Measurements from ENCODE around the gene EXT2. TPM values are rescaled to one million over a fixed set of nuclear protein-coding genes. Genes with fewer than 3 reads are reported as not detected.

EXT2 gene
- total RNA-seq, 1 experiment from 2014 or later, result 42.8 TPM

GRCh38 chr11:44226490-44226889, 131.0 kb downstream of the EXT2 start:
- ChIA-PET RAD21 (ENCODE audit: low non-redundant PET in 1 of 2, low total read pairs in 2 of 2, uncharacterized antibody in 2 of 2, unreplicated experiment in 2 of 2) (no interaction called here), POLR2A (no interaction called here)

More at GRCh38 chr11:44226490-44226889, 131.0 kb downstream of the EXT2 start:
- H3K4me1 ChIP-seq (ENCODE audit: control insufficient read depth in 1 of 2, insufficient read depth in 2 of 2, low read length in 2 of 2), result no peaks in the 10 kb centered on the region
- no peaks in the 10 kb centered on the region for H4K20me1 ChIP-seq (ENCODE audit: insufficient read depth)
- H3K27ac ChIP-seq (ENCODE audit: low read depth, low read length), result no peak overlapping the region
- BruUV-seq (replicated peaks), result no TSS peak
- intact Hi-C loops (cut with micrococcal nuclease), result no loop called here
- H3K27me3 ChIP-seq (ENCODE audit: insufficient read depth, low read length), result no peaks in the 10 kb centered on the region
- H3K4me3 ChIP-seq (replicated peaks in 1 of 2; ENCODE audit: low read depth in 1 of 2, low read length in 2 of 2), result no peak overlapping the region
- TF ChIP-seq ATF3 (IDR thresholded peaks at IDR 0.05), result no peak
- TF ChIP-seq TCF7L2 (IDR thresholded peaks at IDR 0.05; ENCODE audit: borderline replicate concordance, extremely low read depth, insufficient read depth, insufficient read length), result no peak
- no peak for TF ChIP-seq POLR2AphosphoS5 (IDR thresholded peaks at IDR 0.05; ENCODE audit: low read depth, low read length)
- TF ChIP-seq CTCF (IDR thresholded peaks at IDR 0.05 in 2 of 3, conservative IDR thresholded peaks at IDR 0.05 in 1 of 3; ENCODE audit: borderline replicate concordance in 1 of 3, insufficient read depth in 1 of 3, low read depth in 2 of 3, low read length in 2 of 3), result no peak
- no peak for TF ChIP-seq SP1 (IDR thresholded peaks at IDR 0.05; ENCODE audit: low read depth)
- no peak for TF ChIP-seq EZH2 (IDR thresholded peaks at IDR 0.05)
- TF ChIP-seq JUND (IDR thresholded peaks at IDR 0.05), result no peak
- no peak for TF ChIP-seq EGR1 (IDR thresholded peaks at IDR 0.05; ENCODE audit: low read depth)
- no peak for TF ChIP-seq ZNF274 (IDR thresholded peaks at IDR 0.05; ENCODE audit: low read depth, low read length)
- no peak for TF ChIP-seq SRF (IDR thresholded peaks at IDR 0.05; ENCODE audit: low read depth)
- TF ChIP-seq CBX3 (IDR thresholded peaks at IDR 0.05; ENCODE audit: low read depth), result no peak
- no peak for TF ChIP-seq MAX (IDR thresholded peaks at IDR 0.05)
- TF ChIP-seq RAD21 (IDR thresholded peaks at IDR 0.05; ENCODE audit: low read depth), result no peak
- no peak for TF ChIP-seq YY1 (IDR thresholded peaks at IDR 0.05; ENCODE audit: extremely low read depth, insufficient replicate concordance, low read depth, low read length)
- TF ChIP-seq ZFX (IDR thresholded peaks at IDR 0.05), result no peak
- no peak for TF ChIP-seq ZBTB33 (IDR thresholded peaks at IDR 0.05; ENCODE audit: extremely low read depth, insufficient replicate concordance, low read length)
- TF ChIP-seq FOSL1 (IDR thresholded peaks at IDR 0.05; ENCODE audit: low read depth), result no peak
- TF ChIP-seq REST (IDR thresholded peaks at IDR 0.05; ENCODE audit: low read depth), result no peak
- no peak overlapping the region for H2AFZ ChIP-seq (ENCODE audit: low read depth, low read length, poor library complexity, severe bottlenecking)
- no peaks in the 10 kb centered on the region for H3K9me3 ChIP-seq (ENCODE audit: control insufficient read depth in 1 of 2, insufficient read depth in 1 of 2, low read depth in 1 of 2, low read length in 2 of 2)
- H3K79me2 ChIP-seq (ENCODE audit: insufficient read depth, low read length), result no peaks in the 10 kb centered on the region
- H3K9me2 ChIP-seq (ENCODE audit: insufficient read depth), result no peaks in the 10 kb centered on the region
- no peak overlapping the region for H3K9ac ChIP-seq (ENCODE audit: low read length)
- CTCF ChIA-PET, result no interaction called here
- no peaks in the 10 kb centered on the region for H3K36me3 ChIP-seq (ENCODE audit: control insufficient read depth in 1 of 2, insufficient read depth in 2 of 2, low read length in 2 of 2)
- H3K4me2 ChIP-seq (ENCODE audit: low read length), result no peak overlapping the region
- ATAC-seq, result no peak
- DNase-seq (ENCODE audit: low read depth, low spot score), result no peak
